Fibroblast of the aortic adventitia (primary cell): ENCODE data around the gene C10orf105. TPM values are rescaled to one million over a fixed set of nuclear protein-coding genes. Genes with fewer than 3 reads are reported as not detected.

Source experiments
- DNase-seq: peaks from one replicate; pipeline ENCODE4 v3.0.0-alpha.2; 2010; ENCODE audit warnings: low read depth
- H3K4me3 ChIP-seq: 2 replicates; pipeline ENCODE4 v1.5.1; 2011; ENCODE audit warnings: low read depth, mild to moderate bottlenecking, control low read depth, low read length, moderate library complexity
- CTCF ChIP-seq: IDR thresholded peaks from 2 replicates; pipeline ENCODE4 v1.5.1; 2011; ENCODE audit warnings: mild to moderate bottlenecking, low read length, control low read depth, inconsistent platforms; ENCODE audit not compliant: insufficient read depth
- total RNA-seq: library from RNA; depleted of rRNA; stranded (reverse); fragments of >200 nt; gene quantifications from 2 replicates; pipeline ENCODE4 v1.2.3, GENCODE V29; 2012; ENCODE audit warnings: low replicate concordance

C10orf105 gene
- total RNA-seq, 1 donor, result under 0.01 TPM

- DNase-seq, result no peak
- H3K4me3 ChIP-seq, result no peak overlapping the region
- no peak for TF ChIP-seq CTCF
Measured at GRCh38 chr10:71698737-71699136, 20.8 kb downstream of the C10orf105 start.

- H3K4me3 ChIP-seq, result no peak overlapping the region
- TF ChIP-seq CTCF, result no peak
- no peak for DNase-seq
Measured at GRCh38 chr10:71697938-71698709, 21.5 kb downstream of the C10orf105 start.

- H3K4me3 ChIP-seq, result no peak overlapping the region
- DNase-seq, result peak; percentile 26
- peak; percentile 95 for TF ChIP-seq CTCF
Measured at GRCh38 chr10:71696628-71697326, 22.8 kb downstream of the C10orf105 start.

- H3K4me3 ChIP-seq, result no peak overlapping the region
- TF ChIP-seq CTCF, result no peak
- no peak for DNase-seq
Measured at GRCh38 chr10:71695502-71696476, 23.8 kb downstream of the C10orf105 start.

GRCh38 chr10:71694567-71694968, 25.0 kb downstream of the C10orf105 start:
- no peak overlapping the region for H3K4me3 ChIP-seq
- DNase-seq, result no peak
- no peak for TF ChIP-seq CTCF

GRCh38 chr10:71694039-71694501, 25.5 kb downstream of the C10orf105 start:
- no peak overlapping the region for H3K4me3 ChIP-seq
- no peak for DNase-seq
- TF ChIP-seq CTCF, result no peak
